NCI-H146 (cell line): ENCODE measurements around the gene USP3.

Experiments
- DNase-seq: peaks from one replicate; lab custom pipeline; 2025; lab: John Stamatoyannopoulos, UW

The USP3 gene

GRCh38 chr15:63544258-63545026 lies 40.0 kb downstream of the USP3 start:
- no peak for DNase-seq

- DNase-seq: no peak
These were observed 41.1 kb downstream of the USP3 start for GRCh38 chr15:63545520-63545919.

GRCh38 chr15:63551400-63551799 lies 47.0 kb downstream of the USP3 start:
- no peak for DNase-seq

GRCh38 chr15:63553388-63553791 lies 49.0 kb downstream of the USP3 start:
- no peak for DNase-seq

GRCh38 chr15:63554337-63554927 lies 50.0 kb downstream of the USP3 start:
- no peak for DNase-seq

- no peak for DNase-seq
These were observed 51.1 kb downstream of the USP3 start for GRCh38 chr15:63555507-63555906.

- no peak for DNase-seq
These were observed 51.9 kb downstream of the USP3 start for GRCh38 chr15:63556246-63556645.

- DNase-seq: no peak
These were observed 52.3 kb downstream of the USP3 start for GRCh38 chr15:63556736-63557135.

GRCh38 chr15:63559753-63560152 lies 55.4 kb downstream of the USP3 start:
- DNase-seq: no peak

GRCh38 chr15:63560741-63561448 lies 56.5 kb downstream of the USP3 start:
- no peak for DNase-seq

- peak; percentile 2 for DNase-seq
These were observed 59.7 kb downstream of the USP3 start for GRCh38 chr15:63564093-63564492.

- no peak for DNase-seq
These were observed 61.3 kb downstream of the USP3 start for GRCh38 chr15:63565536-63566186.

GRCh38 chr15:63572749-63573464 lies 68.5 kb downstream of the USP3 start:
- DNase-seq: no peak

- DNase-seq: no peak
These were observed 69.1 kb downstream of the USP3 start for GRCh38 chr15:63573533-63573932.

GRCh38 chr15:63575312-63575711 lies 70.9 kb downstream of the USP3 start:
- no peak for DNase-seq

GRCh38 chr15:63576441-63576840 lies 72.0 kb downstream of the USP3 start:
- DNase-seq: no peak

- DNase-seq: no peak
These were observed 77.8 kb downstream of the USP3 start for GRCh38 chr15:63582179-63582578.

- DNase-seq: no peak
These were observed 78.5 kb downstream of the USP3 start for GRCh38 chr15:63582718-63583426.

GRCh38 chr15:63586790-63587189 lies 82.4 kb downstream of the USP3 start:
- no peak for DNase-seq

- DNase-seq: no peak
These were observed 83.1 kb downstream of the USP3 start for GRCh38 chr15:63587527-63587926.

GRCh38 chr15:63588826-63589225 lies 84.4 kb downstream of the USP3 start:
- no peak for DNase-seq
